Measurements from ENCODE around the gene PLCB4. TPM values are rescaled to one million over a fixed set of nuclear protein-coding genes. Genes with fewer than 3 reads are reported as not detected.

PLCB4 gene
- total and polyA plus RNA-seq, 2 experiments from 2014 or later: 6.5 to 16.1 TPM

DNA sequence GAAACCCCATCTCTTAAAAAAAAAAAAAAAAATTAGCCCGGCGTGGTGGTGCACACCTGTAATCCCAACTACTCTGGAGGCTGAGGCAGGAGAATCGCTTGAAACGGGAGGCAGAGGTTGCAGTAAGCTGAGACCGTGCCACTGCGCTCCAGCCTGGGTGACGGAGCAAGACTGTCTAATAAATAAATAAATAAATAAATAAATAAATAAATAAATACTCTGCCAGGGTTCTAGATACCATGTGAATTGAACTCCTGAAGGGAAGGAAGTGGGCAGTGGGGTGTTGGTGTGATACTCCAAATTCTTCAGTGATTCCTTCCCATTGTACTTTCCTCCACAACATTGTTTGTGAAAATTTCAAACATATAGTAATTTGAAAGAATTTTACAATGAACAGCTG lies 100.5 kb downstream of the PLCB4 start:
- Histone ChIP-seq H3F3A (replicated peaks; ENCODE audit: low read depth) (no peaks in the 10 kb centered on the region), H3K4me1 (ENCODE audit: insufficient read depth) (no peaks in the 10 kb centered on the region), H3K4me3 (no peak overlapping the region), H3K36me3 (ENCODE audit: insufficient read depth) (no peaks in the 10 kb centered on the region), H4K20me1 (replicated peaks; ENCODE audit: insufficient read depth) (no peaks in the 10 kb centered on the region), H3K9me2 (ENCODE audit: insufficient read depth) (no peaks in the 10 kb centered on the region), H3K79me2 (replicated peaks; ENCODE audit: insufficient read depth) (no peaks in the 10 kb centered on the region; the same call in 1 of the 2 replicates), H2AFZ (no peak overlapping the region), H3K27me3 (ENCODE audit: insufficient read depth) (no peaks in the 10 kb centered on the region), H3K4me2 (no peak overlapping the region), H3K27ac (ENCODE audit: low read depth) (no peak overlapping the region)
- Mint-ChIP-seq H3K27me3 (ENCODE audit: insufficient read depth, low read depth, poor library complexity) (no peaks in the 10 kb centered on the region), H3K4me1 (peaks cover 9% of the 10 kb centered on the region), H3K27ac (no peak overlapping the region), H3K36me3 (ENCODE audit: low read depth) (no peaks in the 10 kb centered on the region), H3K4me3 (no peak overlapping the region), H3K9me3 (no peaks in the 10 kb centered on the region; the same call in 2 of the 3 replicates)
- ATAC-seq: no peak
- DNase-seq (ENCODE audit: low spot score): no peak
- TF ChIP-seq, protein P1, sequence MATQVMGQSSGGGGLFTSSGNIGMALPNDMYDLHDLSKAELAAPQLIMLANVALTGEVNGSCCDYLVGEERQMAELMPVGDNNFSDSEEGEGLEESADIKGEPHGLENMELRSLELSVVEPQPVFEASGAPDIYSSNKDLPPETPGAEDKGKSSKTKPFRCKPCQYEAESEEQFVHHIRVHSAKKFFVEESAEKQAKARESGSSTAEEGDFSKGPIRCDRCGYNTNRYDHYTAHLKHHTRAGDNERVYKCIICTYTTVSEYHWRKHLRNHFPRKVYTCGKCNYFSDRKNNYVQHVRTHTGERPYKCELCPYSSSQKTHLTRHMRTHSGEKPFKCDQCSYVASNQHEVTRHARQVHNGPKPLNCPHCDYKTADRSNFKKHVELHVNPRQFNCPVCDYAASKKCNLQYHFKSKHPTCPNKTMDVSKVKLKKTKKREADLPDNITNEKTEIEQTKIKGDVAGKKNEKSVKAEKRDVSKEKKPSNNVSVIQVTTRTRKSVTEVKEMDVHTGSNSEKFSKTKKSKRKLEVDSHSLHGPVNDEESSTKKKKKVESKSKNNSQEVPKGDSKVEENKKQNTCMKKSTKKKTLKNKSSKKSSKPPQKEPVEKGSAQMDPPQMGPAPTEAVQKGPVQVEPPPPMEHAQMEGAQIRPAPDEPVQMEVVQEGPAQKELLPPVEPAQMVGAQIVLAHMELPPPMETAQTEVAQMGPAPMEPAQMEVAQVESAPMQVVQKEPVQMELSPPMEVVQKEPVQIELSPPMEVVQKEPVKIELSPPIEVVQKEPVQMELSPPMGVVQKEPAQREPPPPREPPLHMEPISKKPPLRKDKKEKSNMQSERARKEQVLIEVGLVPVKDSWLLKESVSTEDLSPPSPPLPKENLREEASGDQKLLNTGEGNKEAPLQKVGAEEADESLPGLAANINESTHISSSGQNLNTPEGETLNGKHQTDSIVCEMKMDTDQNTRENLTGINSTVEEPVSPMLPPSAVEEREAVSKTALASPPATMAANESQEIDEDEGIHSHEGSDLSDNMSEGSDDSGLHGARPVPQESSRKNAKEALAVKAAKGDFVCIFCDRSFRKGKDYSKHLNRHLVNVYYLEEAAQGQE (IDR thresholded peaks at IDR 0.05; ENCODE audit: unreplicated experiment): no peak
- TF ChIP-seq CREB1 (CRISPR knock-in tag; IDR thresholded peaks at IDR 0.05; ENCODE audit: low read depth) (no peak), ZNF114 (CRISPR knock-in tag; IDR thresholded peaks at IDR 0.05) (no peak), EZH2phosphoT487 (IDR thresholded peaks at IDR 0.05; ENCODE audit: unreplicated experiment) (no peak), POLR2AphosphoS5 (IDR thresholded peaks at IDR 0.05; ENCODE audit: low read depth) (no peak), STAT1 (IDR thresholded peaks at IDR 0.05; ENCODE audit: unreplicated experiment) (no peak), ZNF331 (CRISPR knock-in tag; IDR thresholded peaks at IDR 0.05; ENCODE audit: low read depth) (no peak), EZH2 (IDR thresholded peaks at IDR 0.05; ENCODE audit: low read depth, unreplicated experiment) (no peak), JUNB (IDR thresholded peaks at IDR 0.05; ENCODE audit: unreplicated experiment) (no peak), NANOG (IDR thresholded peaks at IDR 0.05; ENCODE audit: borderline replicate concordance) (no peak)
- TF ChIP-seq, protein P2, sequence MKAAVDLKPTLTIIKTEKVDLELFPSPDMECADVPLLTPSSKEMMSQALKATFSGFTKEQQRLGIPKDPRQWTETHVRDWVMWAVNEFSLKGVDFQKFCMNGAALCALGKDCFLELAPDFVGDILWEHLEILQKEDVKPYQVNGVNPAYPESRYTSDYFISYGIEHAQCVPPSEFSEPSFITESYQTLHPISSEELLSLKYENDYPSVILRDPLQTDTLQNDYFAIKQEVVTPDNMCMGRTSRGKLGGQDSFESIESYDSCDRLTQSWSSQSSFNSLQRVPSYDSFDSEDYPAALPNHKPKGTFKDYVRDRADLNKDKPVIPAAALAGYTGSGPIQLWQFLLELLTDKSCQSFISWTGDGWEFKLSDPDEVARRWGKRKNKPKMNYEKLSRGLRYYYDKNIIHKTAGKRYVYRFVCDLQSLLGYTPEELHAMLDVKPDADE (IDR thresholded peaks at IDR 0.05): no peak
- TF ChIP-seq, protein P3, sequence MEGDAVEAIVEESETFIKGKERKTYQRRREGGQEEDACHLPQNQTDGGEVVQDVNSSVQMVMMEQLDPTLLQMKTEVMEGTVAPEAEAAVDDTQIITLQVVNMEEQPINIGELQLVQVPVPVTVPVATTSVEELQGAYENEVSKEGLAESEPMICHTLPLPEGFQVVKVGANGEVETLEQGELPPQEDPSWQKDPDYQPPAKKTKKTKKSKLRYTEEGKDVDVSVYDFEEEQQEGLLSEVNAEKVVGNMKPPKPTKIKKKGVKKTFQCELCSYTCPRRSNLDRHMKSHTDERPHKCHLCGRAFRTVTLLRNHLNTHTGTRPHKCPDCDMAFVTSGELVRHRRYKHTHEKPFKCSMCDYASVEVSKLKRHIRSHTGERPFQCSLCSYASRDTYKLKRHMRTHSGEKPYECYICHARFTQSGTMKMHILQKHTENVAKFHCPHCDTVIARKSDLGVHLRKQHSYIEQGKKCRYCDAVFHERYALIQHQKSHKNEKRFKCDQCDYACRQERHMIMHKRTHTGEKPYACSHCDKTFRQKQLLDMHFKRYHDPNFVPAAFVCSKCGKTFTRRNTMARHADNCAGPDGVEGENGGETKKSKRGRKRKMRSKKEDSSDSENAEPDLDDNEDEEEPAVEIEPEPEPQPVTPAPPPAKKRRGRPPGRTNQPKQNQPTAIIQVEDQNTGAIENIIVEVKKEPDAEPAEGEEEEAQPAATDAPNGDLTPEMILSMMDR (conservative IDR thresholded peaks at IDR 0.05; ENCODE audit: low read depth in 2 of 2): no peak
- TF ChIP-seq, protein P4, sequence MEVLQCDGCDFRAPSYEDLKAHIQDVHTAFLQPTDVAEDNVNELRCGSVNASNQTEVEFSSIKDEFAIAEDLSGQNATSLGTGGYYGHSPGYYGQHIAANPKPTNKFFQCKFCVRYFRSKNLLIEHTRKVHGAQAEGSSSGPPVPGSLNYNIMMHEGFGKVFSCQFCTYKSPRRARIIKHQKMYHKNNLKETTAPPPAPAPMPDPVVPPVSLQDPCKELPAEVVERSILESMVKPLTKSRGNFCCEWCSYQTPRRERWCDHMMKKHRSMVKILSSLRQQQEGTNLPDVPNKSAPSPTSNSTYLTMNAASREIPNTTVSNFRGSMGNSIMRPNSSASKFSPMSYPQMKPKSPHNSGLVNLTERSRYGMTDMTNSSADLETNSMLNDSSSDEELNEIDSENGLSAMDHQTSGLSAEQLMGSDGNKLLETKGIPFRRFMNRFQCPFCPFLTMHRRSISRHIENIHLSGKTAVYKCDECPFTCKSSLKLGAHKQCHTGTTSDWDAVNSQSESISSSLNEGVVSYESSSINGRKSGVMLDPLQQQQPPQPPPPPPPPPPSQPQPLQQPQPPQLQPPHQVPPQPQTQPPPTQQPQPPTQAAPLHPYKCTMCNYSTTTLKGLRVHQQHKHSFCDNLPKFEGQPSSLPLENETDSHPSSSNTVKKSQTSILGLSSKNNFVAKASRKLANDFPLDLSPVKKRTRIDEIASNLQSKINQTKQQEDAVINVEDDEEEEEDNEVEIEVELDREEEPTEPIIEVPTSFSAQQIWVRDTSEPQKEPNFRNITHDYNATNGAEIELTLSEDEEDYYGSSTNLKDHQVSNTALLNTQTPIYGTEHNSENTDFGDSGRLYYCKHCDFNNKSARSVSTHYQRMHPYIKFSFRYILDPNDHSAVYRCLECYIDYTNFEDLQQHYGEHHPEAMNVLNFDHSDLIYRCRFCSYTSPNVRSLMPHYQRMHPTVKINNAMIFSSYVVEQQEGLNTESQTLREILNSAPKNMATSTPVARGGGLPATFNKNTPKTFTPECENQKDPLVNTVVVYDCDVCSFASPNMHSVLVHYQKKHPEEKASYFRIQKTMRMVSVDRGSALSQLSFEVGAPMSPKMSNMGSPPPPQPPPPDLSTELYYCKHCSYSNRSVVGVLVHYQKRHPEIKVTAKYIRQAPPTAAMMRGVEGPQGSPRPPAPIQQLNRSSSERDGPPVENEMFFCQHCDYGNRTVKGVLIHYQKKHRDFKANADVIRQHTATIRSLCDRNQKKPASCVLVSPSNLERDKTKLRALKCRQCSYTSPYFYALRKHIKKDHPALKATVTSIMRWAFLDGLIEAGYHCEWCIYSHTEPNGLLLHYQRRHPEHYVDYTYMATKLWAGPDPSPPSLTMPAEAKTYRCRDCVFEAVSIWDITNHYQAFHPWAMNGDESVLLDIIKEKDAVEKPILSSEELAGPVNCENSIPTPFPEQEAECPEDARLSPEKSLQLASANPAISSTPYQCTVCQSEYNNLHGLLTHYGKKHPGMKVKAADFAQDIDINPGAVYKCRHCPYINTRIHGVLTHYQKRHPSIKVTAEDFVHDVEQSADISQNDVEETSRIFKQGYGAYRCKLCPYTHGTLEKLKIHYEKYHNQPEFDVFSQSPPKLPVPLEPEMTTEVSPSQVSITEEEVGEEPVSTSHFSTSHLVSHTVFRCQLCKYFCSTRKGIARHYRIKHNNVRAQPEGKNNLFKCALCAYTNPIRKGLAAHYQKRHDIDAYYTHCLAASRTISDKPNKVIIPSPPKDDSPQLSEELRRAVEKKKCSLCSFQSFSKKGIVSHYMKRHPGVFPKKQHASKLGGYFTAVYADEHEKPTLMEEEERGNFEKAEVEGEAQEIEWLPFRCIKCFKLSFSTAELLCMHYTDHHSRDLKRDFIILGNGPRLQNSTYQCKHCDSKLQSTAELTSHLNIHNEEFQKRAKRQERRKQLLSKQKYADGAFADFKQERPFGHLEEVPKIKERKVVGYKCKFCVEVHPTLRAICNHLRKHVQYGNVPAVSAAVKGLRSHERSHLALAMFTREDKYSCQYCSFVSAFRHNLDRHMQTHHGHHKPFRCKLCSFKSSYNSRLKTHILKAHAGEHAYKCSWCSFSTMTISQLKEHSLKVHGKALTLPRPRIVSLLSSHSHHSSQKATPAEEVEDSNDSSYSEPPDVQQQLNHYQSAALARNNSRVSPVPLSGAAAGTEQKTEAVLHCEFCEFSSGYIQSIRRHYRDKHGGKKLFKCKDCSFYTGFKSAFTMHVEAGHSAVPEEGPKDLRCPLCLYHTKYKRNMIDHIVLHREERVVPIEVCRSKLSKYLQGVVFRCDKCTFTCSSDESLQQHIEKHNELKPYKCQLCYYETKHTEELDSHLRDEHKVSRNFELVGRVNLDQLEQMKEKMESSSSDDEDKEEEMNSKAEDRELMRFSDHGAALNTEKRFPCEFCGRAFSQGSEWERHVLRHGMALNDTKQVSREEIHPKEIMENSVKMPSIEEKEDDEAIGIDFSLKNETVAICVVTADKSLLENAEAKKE (CRISPR knock-in tag; IDR thresholded peaks at IDR 0.05): no peak

All from GM23338 (cell line).